CD4-positive, CD25-positive, alpha-beta regulatory T cell (primary cell): ENCODE results near the gene FUT3. TPM values are rescaled to one million over a fixed set of nuclear protein-coding genes. Genes with fewer than 3 reads are reported as not detected.

Experiments used
- ATAC-seq, 2 donors: fragments of 150-1000 bp; cut with Tn5 transposase; one replicate each; pipeline ENCODE4 v1.10.0; 2021; ENCODE audit warnings: low read depth in 2 of 2, moderate number of reproducible peaks in 2 of 2, moderate library complexity in 1 of 2
- DNase-seq, 3 donors: peaks; one replicate each; pipeline versions ENCODE4 v3.0.0 to v3.0.0-alpha.2; 2012 to 2022; ENCODE audit warnings: mixed read lengths in 1 of 3
- H3K27ac ChIP-seq: one replicate; pipeline ENCODE4 v1.7.0; 2013; ENCODE audit warnings: mild to moderate bottlenecking, low read length; ENCODE audit not compliant: insufficient read depth, poor library complexity, severe bottlenecking
- H3K27me3 ChIP-seq: one replicate; pipeline ENCODE4 v1.7.0; 2013; ENCODE audit warnings: low read length; ENCODE audit not compliant: control insufficient read depth, insufficient read depth
- H3K36me3 ChIP-seq: one replicate; pipeline ENCODE4 v1.7.0; 2013; ENCODE audit warnings: mild to moderate bottlenecking, low read length, moderate library complexity; ENCODE audit not compliant: control insufficient read depth, insufficient read depth
- H3K4me1 ChIP-seq: 2 replicates; pipeline ENCODE4 v1.7.0; 2013; ENCODE audit warnings: mild to moderate bottlenecking, low read length; ENCODE audit not compliant: insufficient read depth, control insufficient read depth, poor library complexity, severe bottlenecking
- H3K4me3 ChIP-seq: one replicate; pipeline ENCODE4 v1.7.0; 2013; ENCODE audit warnings: low read depth, mild to moderate bottlenecking, low read length, moderate library complexity
- H3K9me3 ChIP-seq, 2 experiments: 1 replicate in 1 of 2; 2 replicates in 1 of 2; pipeline ENCODE4 v1.7.0; 2013; ENCODE audit warnings: low read length in 2 of 2, mild to moderate bottlenecking in 1 of 2, moderate library complexity in 1 of 2; ENCODE audit not compliant: control insufficient read depth in 2 of 2
- H3K27ac Mint-ChIP-seq, 3 donors: one replicate each; pipeline ENCODE4 v1.8.0; 2020 to 2022; ENCODE audit warnings: mild to moderate bottlenecking in 3 of 3, mixed read lengths in 3 of 3, moderate library complexity in 2 of 3
- H3K27me3 Mint-ChIP-seq: one replicate; pipeline ENCODE4 v1.8.0; 2022; ENCODE audit warnings: mild to moderate bottlenecking, mixed read lengths
- H3K36me3 Mint-ChIP-seq: one replicate; pipeline ENCODE4 v1.8.0; 2020; ENCODE audit warnings: mixed read lengths
- H3K4me1 Mint-ChIP-seq, 4 donors: one replicate each; pipeline ENCODE4 v1.8.0; 2020 to 2022; ENCODE audit warnings: mixed read lengths in 4 of 4, mild to moderate bottlenecking in 1 of 4
- H3K4me3 Mint-ChIP-seq, 4 donors: one replicate each; pipeline ENCODE4 v1.8.0; 2020 to 2022; ENCODE audit warnings: mild to moderate bottlenecking in 4 of 4, mixed read lengths in 4 of 4, moderate library complexity in 3 of 4
- H3K9me3 Mint-ChIP-seq, 7 donors: one replicate each; pipeline ENCODE4 v1.8.0; 2020 to 2022; ENCODE audit warnings: mixed read lengths in 7 of 7, mild to moderate bottlenecking in 3 of 7, moderate library complexity in 2 of 7
- polyA plus RNA-seq, 4 donors: library from polyadenylated mRNA; unstranded; fragments of 300-500 nt; fragmentation: Illumina TruSeq; gene quantifications; one replicate each; pipeline ENCODE4 v1.2.3, GENCODE V29; 2021
- total RNA-seq: library from RNA; stranded (reverse); gene quantifications from one replicate; pipeline ENCODE4 v1.2.3, GENCODE V29; 2022

The FUT3 gene
- total and polyA plus RNA-seq, 5 donors from 2014 or later, result not detected

GRCh38 chr19:5823579-5824281 is 27.5 kb downstream of the FUT3 start:
- Mint-ChIP-seq H3K27me3 (peaks cover 4% of the 10 kb centered on the region), H3K4me1 (peaks cover 0 to 13% (median 3%) of the 10 kb centered on the region in 4 donors), H3K36me3 (no peaks in the 10 kb centered on the region), H3K4me3 (no peak overlapping the region), H3K27ac (no peak overlapping the region), H3K9me3 (peaks cover 0 to 5% (median 2%) of the 10 kb centered on the region in 7 donors)
- no peaks in the 10 kb centered on the region for H3K36me3 ChIP-seq
- no peak overlapping the region for H3K4me3 ChIP-seq
- no peaks in the 10 kb centered on the region for H3K27me3 ChIP-seq
- no peak for DNase-seq
- no peaks in the 10 kb centered on the region for H3K9me3 ChIP-seq
- H3K27ac ChIP-seq, result no peak overlapping the region
- ATAC-seq, result no peak
- peaks cover 7% of the 10 kb centered on the region for H3K4me1 ChIP-seq

GRCh38 chr19:5822181-5822844 is 28.9 kb downstream of the FUT3 start:
- H3K4me3 Mint-ChIP-seq, result peak overlapping the region in 1 of 4 donors; percentile 44
- H3K27ac Mint-ChIP-seq, result no peak overlapping the region
- H3K27me3 Mint-ChIP-seq, result peaks cover 4% of the 10 kb centered on the region
- Histone ChIP-seq H3K27ac (no peak overlapping the region), H3K36me3 (no peaks in the 10 kb centered on the region), H3K4me3 (no peak overlapping the region), H3K9me3 (no peaks in the 10 kb centered on the region), H3K4me1 (no peaks in the 10 kb centered on the region), H3K27me3 (no peaks in the 10 kb centered on the region)
- no peak for ATAC-seq
- peaks cover 0 to 9% (median 3%) of the 10 kb centered on the region in 4 donors for H3K4me1 Mint-ChIP-seq
- DNase-seq, result no peak
- H3K9me3 Mint-ChIP-seq, result peaks cover 0 to 5% (median 2%) of the 10 kb centered on the region in 7 donors
- no peaks in the 10 kb centered on the region for H3K36me3 Mint-ChIP-seq

- peaks cover 0 to 2% (median 0%) of the 10 kb centered on the region in 4 donors for H3K4me1 Mint-ChIP-seq
- no peak overlapping the region for H3K27ac ChIP-seq
- no peaks in the 10 kb centered on the region for H3K9me3 ChIP-seq
- no peak overlapping the region for H3K27ac Mint-ChIP-seq
- no peaks in the 10 kb centered on the region for H3K27me3 ChIP-seq
- peaks cover 0 to 5% (median 0%) of the 10 kb centered on the region in 7 donors for H3K9me3 Mint-ChIP-seq
- ATAC-seq, result no peak
- H3K4me1 ChIP-seq, result no peaks in the 10 kb centered on the region
- peaks cover 4% of the 10 kb centered on the region for H3K27me3 Mint-ChIP-seq
- no peak for DNase-seq
- no peaks in the 10 kb centered on the region for H3K36me3 ChIP-seq
- no peak overlapping the region for H3K4me3 ChIP-seq
- no peaks in the 10 kb centered on the region for H3K36me3 Mint-ChIP-seq
- H3K4me3 Mint-ChIP-seq, result no peak overlapping the region
Observed at GRCh38 chr19:5821521-5822180, 29.6 kb downstream of the FUT3 start.

- Mint-ChIP-seq H3K27ac (peak overlapping the region in 1 of 3 donors; percentile 65), H3K27me3 (peaks cover 8% of the 10 kb centered on the region), H3K4me1 (no peaks in the 10 kb centered on the region), H3K9me3 (peaks cover 0 to 5% (median 0%) of the 10 kb centered on the region in 7 donors), H3K4me3 (no peak overlapping the region), H3K36me3 (no peaks in the 10 kb centered on the region)
- H3K4me1 ChIP-seq, result no peaks in the 10 kb centered on the region
- H3K4me3 ChIP-seq, result no peak overlapping the region
- ATAC-seq, result no peak
- no peak for DNase-seq
- no peaks in the 10 kb centered on the region for H3K9me3 ChIP-seq
- no peaks in the 10 kb centered on the region for H3K36me3 ChIP-seq
- no peak overlapping the region for H3K27ac ChIP-seq
- H3K27me3 ChIP-seq, result no peaks in the 10 kb centered on the region
Observed at GRCh38 chr19:5820785-5821184, 30.5 kb downstream of the FUT3 start.

- no peak for ATAC-seq
- no peaks in the 10 kb centered on the region for H3K36me3 ChIP-seq
- H3K9me3 ChIP-seq, result no peaks in the 10 kb centered on the region
- Mint-ChIP-seq H3K27me3 (peaks cover 8% of the 10 kb centered on the region), H3K36me3 (no peaks in the 10 kb centered on the region), H3K4me1 (no peaks in the 10 kb centered on the region), H3K4me3 (no peak overlapping the region), H3K27ac (no peak overlapping the region), H3K9me3 (peaks cover 0 to 4% (median 0%) of the 10 kb centered on the region in 7 donors)
- H3K27ac ChIP-seq, result no peak overlapping the region
- H3K4me3 ChIP-seq, result no peak overlapping the region
- no peak for DNase-seq
- no peaks in the 10 kb centered on the region for H3K27me3 ChIP-seq
- H3K4me1 ChIP-seq, result no peaks in the 10 kb centered on the region
Observed at GRCh38 chr19:5818594-5818993, 32.7 kb downstream of the FUT3 start.

GRCh38 chr19:5817218-5817617 is 34.0 kb downstream of the FUT3 start:
- Mint-ChIP-seq H3K27me3 (peaks cover 8% of the 10 kb centered on the region), H3K4me1 (no peaks in the 10 kb centered on the region), H3K27ac (no peak overlapping the region), H3K9me3 (peaks cover 0 to 2% (median 0%) of the 10 kb centered on the region in 7 donors), H3K36me3 (no peaks in the 10 kb centered on the region), H3K4me3 (no peak overlapping the region)
- no peaks in the 10 kb centered on the region for H3K4me1 ChIP-seq
- H3K27me3 ChIP-seq, result no peaks in the 10 kb centered on the region
- ATAC-seq (no peak), DNase-seq (no peak)
- H3K9me3 ChIP-seq, result no peaks in the 10 kb centered on the region
- no peak overlapping the region for H3K27ac ChIP-seq
- no peaks in the 10 kb centered on the region for H3K36me3 ChIP-seq
- no peak overlapping the region for H3K4me3 ChIP-seq

GRCh38 chr19:5814852-5815246 is 36.4 kb downstream of the FUT3 start:
- no peak overlapping the region for H3K27ac ChIP-seq
- H3K27me3 ChIP-seq, result no peaks in the 10 kb centered on the region
- DNase-seq, result no peak
- no peak overlapping the region for H3K4me3 Mint-ChIP-seq
- no peaks in the 10 kb centered on the region for H3K9me3 ChIP-seq
- H3K4me3 ChIP-seq, result no peak overlapping the region
- H3K36me3 ChIP-seq, result no peaks in the 10 kb centered on the region
- H3K9me3 Mint-ChIP-seq, result no peaks in the 10 kb centered on the region
- H3K36me3 Mint-ChIP-seq, result no peaks in the 10 kb centered on the region
- no peaks in the 10 kb centered on the region for H3K4me1 Mint-ChIP-seq
- H3K27me3 Mint-ChIP-seq, result peaks cover 4% of the 10 kb centered on the region
- no peaks in the 10 kb centered on the region for H3K4me1 ChIP-seq
- ATAC-seq, result no peak
- H3K27ac Mint-ChIP-seq, result peak overlapping the region in 1 of 3 donors; percentile 59
